SH-SY5Y (cell line): Measurements from ENCODE around the gene KREMEN2.

Experiments
- GATA2 ChIP-seq: IDR thresholded peaks from 2 replicates; pipeline ENCODE4 v1.6.1; 2011; ENCODE audit warnings: mild to moderate bottlenecking, low read depth, low read length
- GATA3 ChIP-seq: IDR thresholded peaks from 2 replicates; pipeline ENCODE4 v1.6.1; 2011; ENCODE audit warnings: low read depth, mild to moderate bottlenecking, low read length, moderate library complexity

DNA sequence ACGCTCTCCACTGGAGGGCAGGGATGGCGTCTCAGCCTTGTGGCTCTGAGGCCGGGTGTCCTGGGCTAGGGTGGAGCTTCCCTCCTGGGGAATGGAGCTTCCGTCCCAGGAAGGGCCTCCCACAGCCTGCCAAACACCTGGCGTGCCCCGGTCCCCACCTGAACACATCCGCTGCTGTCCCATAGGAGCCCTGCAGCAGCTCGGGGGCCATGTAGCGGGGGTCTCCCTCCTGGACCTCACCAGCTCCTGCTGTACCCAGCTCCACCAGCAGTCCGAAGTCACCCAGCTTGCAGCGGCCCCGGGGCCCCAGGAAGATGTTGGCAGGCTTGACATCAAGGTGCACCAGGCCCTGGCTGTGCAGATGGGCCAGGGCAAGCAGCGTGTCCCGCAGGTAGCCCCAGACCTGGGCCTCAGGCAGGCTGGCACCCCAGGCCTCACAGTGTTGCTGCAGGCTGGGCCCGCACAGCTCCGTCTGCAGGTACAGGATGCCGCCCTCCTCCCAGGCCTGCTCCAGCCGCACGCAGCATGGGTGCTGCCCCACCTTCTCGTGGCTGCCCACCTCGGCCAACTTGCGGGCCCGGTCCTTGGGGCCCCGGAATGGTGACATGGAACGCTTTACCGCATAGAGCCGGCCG, 11.2 kb downstream of the KREMEN2 start:
- TF ChIP-seq GATA2: no peak
- no peak for TF ChIP-seq GATA3
